NT2/D1 (cell line): Measurements from ENCODE around the gene SMIM5.

Experiments used
- YY1 ChIP-seq: IDR thresholded peaks from 2 replicates; pipeline ENCODE4 v1.6.1; 2011; ENCODE audit not compliant: insufficient read length, insufficient read depth
- ZNF274 ChIP-seq: IDR thresholded peaks from 2 replicates; pipeline ENCODE4 v1.6.1; 2011; ENCODE audit warnings: mild to moderate bottlenecking, low read depth, low read length

DNA sequence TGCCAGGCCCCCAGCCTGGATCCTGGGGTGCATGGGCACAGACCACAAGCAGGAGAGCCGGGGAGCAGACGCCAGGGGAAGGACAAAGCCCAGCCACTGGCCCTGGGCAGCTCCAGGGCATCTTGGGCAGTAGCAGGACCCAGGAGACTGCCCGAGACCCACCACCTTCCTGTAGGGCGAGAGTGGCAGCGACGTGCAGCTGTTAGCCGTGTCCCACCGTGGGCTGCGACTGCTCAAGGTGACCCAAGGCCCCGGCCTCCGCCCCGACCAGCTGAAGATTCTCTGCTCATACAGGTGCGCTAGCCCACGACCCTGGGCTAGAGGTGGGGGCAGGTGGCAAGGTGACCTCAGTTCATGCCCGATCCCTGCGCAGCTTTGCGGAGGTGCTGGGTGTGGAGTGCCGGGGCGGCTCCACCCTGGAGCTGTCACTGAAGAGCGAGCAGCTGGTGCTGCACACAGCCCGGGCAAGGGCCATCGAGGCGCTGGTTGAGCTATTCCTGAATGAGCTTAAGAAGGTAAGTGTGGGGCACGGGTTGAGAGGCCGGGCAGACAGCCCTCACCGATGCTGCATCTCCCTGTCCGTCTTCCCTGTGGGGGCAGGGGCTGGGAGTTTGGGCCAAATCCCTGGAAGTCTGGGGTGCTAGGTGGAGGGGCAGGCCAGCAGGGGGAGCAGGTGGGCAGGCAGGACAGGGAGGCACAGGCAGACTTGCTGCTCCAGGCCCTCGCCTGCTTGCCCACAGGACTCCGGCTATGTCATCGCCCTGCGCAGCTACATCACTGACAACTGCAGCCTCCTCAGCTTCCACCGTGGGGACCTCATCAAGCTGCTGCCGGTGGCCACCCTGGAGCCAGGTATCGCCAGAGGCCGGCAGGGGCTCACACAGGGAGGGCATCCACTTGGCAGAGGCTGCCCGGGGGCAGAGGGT is 13.5 kb upstream of the SMIM5 start:
- no peak for TF ChIP-seq YY1
- TF ChIP-seq ZNF274 = no peak
